B cell (primary cell): ENCODE results near the gene CREB5.

Source experiments
- CTCF ChIP-seq: fragments of 200-600 bp; IDR thresholded peaks from one replicate; pipeline ENCODE4 v1.8.0; 2022; ENCODE audit warnings: antibody characterized with exemption, mild to moderate bottlenecking
- EZH2 ChIP-seq: IDR thresholded peaks from 2 replicates; pipeline ENCODE4 v1.6.1; 2012; ENCODE audit warnings: borderline replicate concordance, low read depth, mild to moderate bottlenecking, moderate library complexity, low read length; ENCODE audit not compliant: insufficient read depth, poor library complexity, severe bottlenecking

GRCh38 chr7:28842769-28843295 is 430.5 kb downstream of the CREB5 start:
- TF ChIP-seq CTCF (no peak), EZH2 (no peak)
